HepG2 (cell line): Measurements from ENCODE around the gene HSD3B7. TPM values are rescaled to one million over a fixed set of nuclear protein-coding genes. Genes with fewer than 3 reads are reported as not detected.

ENCODE experiments used
- ETV5 ChIP-seq: IDR thresholded peaks from 2 replicates; pipeline ENCODE4 v1.6.1; 2018; ENCODE audit warnings: missing biosample characterization, missing genetic modification reagents, inconsistent platforms, borderline replicate concordance
- HOXA9 ChIP-seq: sonication (generic); formaldehyde crosslinking; IDR thresholded peaks from 2 replicates; pipeline ENCODE4 v1.8.1; 2022; ENCODE audit warnings: missing genetic modification reagents, mild to moderate bottlenecking, moderate library complexity, borderline replicate concordance
- IRF1 ChIP-seq: sonication (generic); formaldehyde crosslinking; IDR thresholded peaks from 2 replicates; pipeline ENCODE4 v1.4.0; 2020; ENCODE audit warnings: low read depth, mild to moderate bottlenecking, missing genetic modification reagents
- SMC3 ChIP-seq: IDR thresholded peaks from 2 replicates; pipeline ENCODE4 v1.6.1; 2011; ENCODE audit warnings: low read length, improper control_type of control experiment
- ZNF530 ChIP-seq: sonication (generic); formaldehyde crosslinking; IDR thresholded peaks from 2 replicates; pipeline ENCODE4 v1.5.0; 2020; ENCODE audit warnings: low read depth, mild to moderate bottlenecking, missing genetic modification reagents
- ZNF614 ChIP-seq: IDR thresholded peaks from 2 replicates; pipeline ENCODE4 v1.6.1; 2018; ENCODE audit warnings: missing biosample characterization, missing genetic modification reagents, inconsistent platforms, borderline replicate concordance
- ZNF773 ChIP-seq: sonication (generic); formaldehyde crosslinking; IDR thresholded peaks from 2 replicates; pipeline ENCODE4 v1.4.0; 2020; ENCODE audit warnings: missing genetic modification reagents, borderline replicate concordance
- polyA plus RNA-seq, 8 experiments: library from polyadenylated mRNA; depleted of rRNA in 3 of 8; stranded (reverse) in 7 of 8; unstranded in 1 of 8; fragments of >200 nt; fragmentation: Illumina TruSeq in 4 of 8; extraction: Trizol in 4 of 8; gene quantifications; 2 replicates each; pipeline versions ENCODE4 v1.2.1 to v1.2.3, GENCODE V29; 2011 to 2016; ENCODE audit warnings: low read depth in 4 of 8, missing spikeins in 1 of 8, mixed read lengths in 1 of 8; ENCODE audit not compliant: insufficient read depth in 1 of 8
- total RNA-seq, 5 experiments: library from RNA; depleted of rRNA; stranded (reverse); fragments of >200 nt; fragmentation: Illumina TruSeq; extraction: Trizol; gene quantifications; 2 replicates each; pipeline ENCODE4 v1.2.3, GENCODE V29; 2016; ENCODE audit warnings: low read depth in 1 of 5
- TF ChIP-seq, protein P1 (sequence below), 2 experiments: sonication (generic) in 1 of 2; formaldehyde crosslinking in 1 of 2; IDR thresholded peaks; 2 replicates each; pipeline versions ENCODE4 v1.6.1 to v1.9.0; 2014 to 2022; ENCODE audit warnings: antibody characterized with exemption in 1 of 2, borderline replicate concordance in 1 of 2, inconsistent platforms in 1 of 2, low read depth in 1 of 2, missing genetic modification reagents in 1 of 2

The HSD3B7 gene
- total and polyA plus RNA-seq, 2 of the 13 experiments (the other 11 are each of a cell fraction or from before 2014, with no cell fraction given) = 32.9 to 69.7 TPM

DNA sequence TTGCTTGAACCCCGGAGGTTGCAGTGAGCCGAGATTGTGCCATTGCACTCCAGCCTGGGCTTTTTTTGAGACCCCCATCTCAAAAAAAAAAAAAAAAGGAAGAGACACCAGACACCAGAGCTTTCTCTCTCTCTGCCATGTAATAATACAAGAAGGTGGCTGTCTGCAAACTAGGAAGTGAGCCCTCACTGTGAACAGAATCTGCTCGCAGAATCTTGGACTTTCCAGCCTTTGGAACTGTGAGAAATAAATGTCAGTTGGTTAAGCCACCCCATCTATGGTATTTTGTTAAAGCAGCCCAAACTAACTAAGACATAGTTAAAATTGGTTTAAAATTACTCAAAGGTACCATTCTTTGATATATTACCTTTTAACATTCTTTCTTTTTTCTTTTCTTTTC, 35.5 kb downstream of the HSD3B7 start (continued):
- TF ChIP-seq, protein P1, sequence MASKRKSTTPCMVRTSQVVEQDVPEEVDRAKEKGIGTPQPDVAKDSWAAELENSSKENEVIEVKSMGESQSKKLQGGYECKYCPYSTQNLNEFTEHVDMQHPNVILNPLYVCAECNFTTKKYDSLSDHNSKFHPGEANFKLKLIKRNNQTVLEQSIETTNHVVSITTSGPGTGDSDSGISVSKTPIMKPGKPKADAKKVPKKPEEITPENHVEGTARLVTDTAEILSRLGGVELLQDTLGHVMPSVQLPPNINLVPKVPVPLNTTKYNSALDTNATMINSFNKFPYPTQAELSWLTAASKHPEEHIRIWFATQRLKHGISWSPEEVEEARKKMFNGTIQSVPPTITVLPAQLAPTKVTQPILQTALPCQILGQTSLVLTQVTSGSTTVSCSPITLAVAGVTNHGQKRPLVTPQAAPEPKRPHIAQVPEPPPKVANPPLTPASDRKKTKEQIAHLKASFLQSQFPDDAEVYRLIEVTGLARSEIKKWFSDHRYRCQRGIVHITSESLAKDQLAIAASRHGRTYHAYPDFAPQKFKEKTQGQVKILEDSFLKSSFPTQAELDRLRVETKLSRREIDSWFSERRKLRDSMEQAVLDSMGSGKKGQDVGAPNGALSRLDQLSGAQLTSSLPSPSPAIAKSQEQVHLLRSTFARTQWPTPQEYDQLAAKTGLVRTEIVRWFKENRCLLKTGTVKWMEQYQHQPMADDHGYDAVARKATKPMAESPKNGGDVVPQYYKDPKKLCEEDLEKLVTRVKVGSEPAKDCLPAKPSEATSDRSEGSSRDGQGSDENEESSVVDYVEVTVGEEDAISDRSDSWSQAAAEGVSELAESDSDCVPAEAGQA (IDR thresholded peaks at IDR 0.05; ENCODE audit: low read depth) = no peak
- TF ChIP-seq, protein P1 (CRISPR knock-in tag; IDR thresholded peaks at IDR 0.05; ENCODE audit: borderline replicate concordance) = no peak
- TF ChIP-seq ETV5 (CRISPR knock-in tag) = no peak
- TF ChIP-seq IRF1 = no peak
- no peak for TF ChIP-seq SMC3
- no peak for TF ChIP-seq ZNF530
- no peak for TF ChIP-seq ZNF773
- TF ChIP-seq HOXA9 (CRISPR knock-in tag) = no peak
- no peak for TF ChIP-seq ZNF614 (CRISPR knock-in tag)
- TF ChIP-seq, all 625 proteins: peak for 0
